ENCODE data around the gene AGBL4.
A peak's percentile ranks its signal among the peaks of the same experiment; 100 is the strongest.

Gene AGBL4

GRCh38 chr1:48492392-48492791 is 1531.4 kb downstream of the AGBL4 start:
- CTCF ChIA-PET = no interaction called here
- Histone ChIP-seq H3K4me1 (ENCODE audit: control insufficient read depth, insufficient read depth, low read length) (0 out of 2 replicates have a peak, but pooled peaks cover 3% of the 10 kb centered on the region), H3K27ac (ENCODE audit: extremely low read depth, low read depth, low read length) (no peak overlapping the region), H3K36me3 (ENCODE audit: control insufficient read depth in 2 of 2, insufficient read depth in 1 of 2, low read length in 2 of 2) (no peaks in the 10 kb centered on the region), H3K9me3 (ENCODE audit: control insufficient read depth, insufficient read depth, low read depth, low read length) (no peaks in the 10 kb centered on the region), H3K4me3 (ENCODE audit: low read depth, low read length) (no peak overlapping the region)
- POLR2A ChIA-PET = no interaction called here
- TF ChIP-seq ZNF221 (tag by site-specific recombination; IDR thresholded peaks at IDR 0.05; ENCODE audit: borderline replicate concordance) = no peak
- peak; percentile 27; the same call in 1 of the 2 replicates for TF ChIP-seq OSR2 (tag by site-specific recombination; IDR thresholded peaks at IDR 0.05)

- Histone ChIP-seq H3K9me3 (ENCODE audit: control insufficient read depth, insufficient read depth, low read depth, low read length) (no peaks in the 10 kb centered on the region), H3K4me1 (ENCODE audit: control insufficient read depth, insufficient read depth, low read length) (no peaks in the 10 kb centered on the region), H3K4me3 (ENCODE audit: low read depth, low read length) (no peak overlapping the region), H3K36me3 (ENCODE audit: control insufficient read depth in 2 of 2, insufficient read depth in 1 of 2, low read length in 2 of 2) (no peaks in the 10 kb centered on the region), H3K27ac (ENCODE audit: extremely low read depth, low read depth, low read length) (no peak overlapping the region)
- ChIA-PET CTCF (interaction anchor here (0.6 to 2.9 kb wide), 2 partner anchors 9 to 45 kb away, joined by 3 to 8 read pairs; no protein-coding TSS in a partner anchor), POLR2A (no interaction called here)
- no peak for TF ChIP-seq ZNF24 (tag by site-specific recombination; IDR thresholded peaks at IDR 0.05)
- TF ChIP-seq PRDM10 (tag by site-specific recombination; IDR thresholded peaks at IDR 0.05) = peak; percentile 47; the same call in 1 of the 2 replicates
- no peak for TF ChIP-seq SCRT2 (tag by site-specific recombination; IDR thresholded peaks at IDR 0.05)
- TF ChIP-seq ATF2 (tag by site-specific recombination; IDR thresholded peaks at IDR 0.05; ENCODE audit: low read depth) = peak; percentile 67
- no peak for TF ChIP-seq ZNF645 (tag by site-specific recombination; IDR thresholded peaks at IDR 0.05)
- TF ChIP-seq ZNF639 (tag by site-specific recombination; IDR thresholded peaks at IDR 0.05) = no peak
- TF ChIP-seq ZNF155 (tag by site-specific recombination; IDR thresholded peaks at IDR 0.05) = no peak
- TF ChIP-seq SP7 (tag by site-specific recombination; IDR thresholded peaks at IDR 0.05) = no peak
- TF ChIP-seq ZNF670 (tag by site-specific recombination; IDR thresholded peaks at IDR 0.05; ENCODE audit: low read depth) = no peak
- no peak for TF ChIP-seq ZNF248 (tag by site-specific recombination; IDR thresholded peaks at IDR 0.05)
- TF ChIP-seq ZNF473 (tag by site-specific recombination; IDR thresholded peaks at IDR 0.05) = no peak
- TF ChIP-seq SP3 (tag by site-specific recombination; IDR thresholded peaks at IDR 0.05) = no peak
Measured at GRCh38 chr1:48488721-48489120, 1535.0 kb downstream of the AGBL4 start.

Measured in HEK293 (cell line).